ENCODE measurements around the gene LHX3.

Gene LHX3

GRCh38 chr9:136252281-136252680 lies 47.4 kb upstream of the LHX3 start:
- no CpG with 5 or more reads among the region's 29 CpGs for WGBS, 2 donors (ENCODE audit: extremely low coverage in 2 of 2, insufficient read length in 2 of 2, insufficient replicate concordance in 1 of 2)
- Histone ChIP-seq H3K79me1 (ENCODE audit: low read depth, low read length) (no peaks in the 10 kb centered on the region), H3K9ac (ENCODE audit: low read depth, low read length, poor library complexity) (no peak overlapping the region), H3K4me1 (ENCODE audit: control insufficient read depth in 2 of 2, insufficient read depth in 1 of 2, low read depth in 1 of 2, low read length in 2 of 2) (peaks cover 0 to 5% of the 10 kb centered on the region in 2 donors), H3K4me3 (ENCODE audit: low read length in 2 of 2) (no peak overlapping the region), H3K23ac (ENCODE audit: low read depth, low read length, poor library complexity) (no peak overlapping the region), H4K91ac (ENCODE audit: low read depth, low read length, poor library complexity) (no peak overlapping the region), H3K27me3 (ENCODE audit: control insufficient read depth in 3 of 3, insufficient read depth in 3 of 3, low read depth in 1 of 3, low read length in 3 of 3) (peaks cover 0 to 63% (median 0%) of the 10 kb centered on the region in 3 experiments), H3K14ac (ENCODE audit: low read length) (no peak overlapping the region), H2AFZ (ENCODE audit: low read length) (no peak overlapping the region), H2BK12ac (ENCODE audit: low read length) (no peak overlapping the region), H3K9me3 (replicated peaks in 1 of 2; ENCODE audit: control insufficient read depth in 2 of 2, insufficient read depth in 1 of 2, low read depth in 1 of 2, low read length in 2 of 2) (no peaks in the 10 kb centered on the region), H3K4me2 (ENCODE audit: insufficient read depth, low read length, poor library complexity, severe bottlenecking) (no peak overlapping the region), H2BK15ac (ENCODE audit: low read length) (no peak overlapping the region), H2BK5ac (ENCODE audit: low read length) (no peak overlapping the region), H2BK120ac (ENCODE audit: low read depth, low read length) (no peak overlapping the region), H3K27ac (replicated peaks; ENCODE audit: low read length) (no peak overlapping the region), H3K18ac (ENCODE audit: low read length) (no peak overlapping the region), H2AK5ac (ENCODE audit: low read depth, low read length) (peak overlapping the region; percentile 87), H3K4ac (ENCODE audit: low read length) (no peak overlapping the region), H4K8ac (ENCODE audit: low read depth, low read length) (no peak overlapping the region), H3K36me3 (replicated peaks in 1 of 2; ENCODE audit: control insufficient read depth in 2 of 2, insufficient read depth in 2 of 2, low read length in 2 of 2) (no peaks in the 10 kb centered on the region)
- DNase-seq (ENCODE audit: low spot score): no peak

- no peak overlapping the region for H3K27ac ChIP-seq (replicated peaks; ENCODE audit: low read length)
These were observed 46.6 kb upstream of the LHX3 start for GRCh38 chr9:136251264-136252115.

DNA sequence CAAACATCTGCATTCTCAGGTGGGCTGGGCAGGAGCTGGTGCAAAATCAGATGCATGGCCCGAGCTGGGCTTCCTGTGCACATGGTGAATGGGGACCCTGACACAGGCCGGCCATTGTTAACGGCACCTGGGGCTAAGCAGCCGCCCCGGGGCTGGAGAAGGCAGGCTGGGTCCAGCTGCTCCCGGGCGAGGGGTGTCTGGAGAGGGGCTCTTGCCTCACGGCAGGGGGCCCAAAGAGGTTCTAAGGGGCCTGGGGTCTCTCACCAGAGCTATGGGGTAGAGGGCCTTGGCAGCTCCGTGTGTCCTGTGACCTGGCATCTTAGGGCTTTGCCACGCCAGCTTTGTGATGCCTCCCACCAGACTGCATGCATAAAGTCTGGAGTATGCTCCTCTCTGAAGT lies 45.7 kb upstream of the LHX3 start:
- H4K8ac ChIP-seq (ENCODE audit: low read depth, low read length): no peak overlapping the region
- WGBS, 2 donors (ENCODE audit: extremely low coverage in 2 of 2, insufficient read length in 2 of 2, insufficient replicate concordance in 1 of 2): no CpG with 5 or more reads among the region's 10 CpGs
- H3K18ac ChIP-seq (ENCODE audit: low read length): peak overlapping the region; percentile 20
- no peak overlapping the region for H3K27ac ChIP-seq (replicated peaks; ENCODE audit: low read length)
- no peak overlapping the region for H3K14ac ChIP-seq (ENCODE audit: low read length)
- no peak overlapping the region for H2BK12ac ChIP-seq (ENCODE audit: low read length)
- H2AK5ac ChIP-seq (ENCODE audit: low read depth, low read length): no peak overlapping the region
- no peak overlapping the region for H4K91ac ChIP-seq (ENCODE audit: low read depth, low read length, poor library complexity)
- H3K4me1 ChIP-seq (ENCODE audit: control insufficient read depth in 2 of 2, insufficient read depth in 1 of 2, low read depth in 1 of 2, low read length in 2 of 2): peaks cover 0 to 5% of the 10 kb centered on the region in 2 donors
- no peaks in the 10 kb centered on the region for H3K9me3 ChIP-seq (replicated peaks in 1 of 2; ENCODE audit: control insufficient read depth in 2 of 2, insufficient read depth in 1 of 2, low read depth in 1 of 2, low read length in 2 of 2)
- no peak overlapping the region for H3K4me2 ChIP-seq (ENCODE audit: insufficient read depth, low read length, poor library complexity, severe bottlenecking)
- no peaks in the 10 kb centered on the region for H3K79me1 ChIP-seq (ENCODE audit: low read depth, low read length)
- H2BK15ac ChIP-seq (ENCODE audit: low read length): no peak overlapping the region
- no peak overlapping the region for H3K9ac ChIP-seq (ENCODE audit: low read depth, low read length, poor library complexity)
- H2AFZ ChIP-seq (ENCODE audit: low read length): no peak overlapping the region
- DNase-seq (ENCODE audit: low spot score): no peak
- no peaks in the 10 kb centered on the region for H3K36me3 ChIP-seq (replicated peaks in 1 of 2; ENCODE audit: control insufficient read depth in 2 of 2, insufficient read depth in 2 of 2, low read length in 2 of 2)
- no peak overlapping the region for H2BK120ac ChIP-seq (ENCODE audit: low read depth, low read length)
- peaks cover 0 to 67% (median 0%) of the 10 kb centered on the region in 3 experiments for H3K27me3 ChIP-seq (ENCODE audit: control insufficient read depth in 3 of 3, insufficient read depth in 3 of 3, low read depth in 1 of 3, low read length in 3 of 3)
- H3K23ac ChIP-seq (ENCODE audit: low read depth, low read length, poor library complexity): no peak overlapping the region
- no peak overlapping the region for H2BK5ac ChIP-seq (ENCODE audit: low read length)
- H3K4ac ChIP-seq (ENCODE audit: low read length): no peak overlapping the region
- H3K4me3 ChIP-seq (ENCODE audit: low read length in 2 of 2): no peak overlapping the region

More at GRCh38 chr9:136251264-136252115, 46.6 kb upstream of the LHX3 start:
- Histone ChIP-seq H2AFZ (ENCODE audit: low read length) (no peak overlapping the region), H3K4me3 (ENCODE audit: low read length in 2 of 2) (no peak overlapping the region), H3K23ac (ENCODE audit: low read depth, low read length, poor library complexity) (peak overlapping the region; percentile 21), H3K27me3 (ENCODE audit: control insufficient read depth in 3 of 3, insufficient read depth in 3 of 3, low read depth in 1 of 3, low read length in 3 of 3) (peaks cover 0 to 67% (median 0%) of the 10 kb centered on the region in 3 experiments), H2BK15ac (ENCODE audit: low read length) (peak overlapping the region; percentile 63), H3K9me3 (replicated peaks in 1 of 2; ENCODE audit: control insufficient read depth in 2 of 2, insufficient read depth in 1 of 2, low read depth in 1 of 2, low read length in 2 of 2) (no peaks in the 10 kb centered on the region), H4K91ac (ENCODE audit: low read depth, low read length, poor library complexity) (no peak overlapping the region), H3K14ac (ENCODE audit: low read length) (no peak overlapping the region), H3K18ac (ENCODE audit: low read length) (peak overlapping the region; percentile 39), H2AK5ac (ENCODE audit: low read depth, low read length) (peak overlapping the region; percentile 64), H3K79me1 (ENCODE audit: low read depth, low read length) (no peaks in the 10 kb centered on the region), H2BK120ac (ENCODE audit: low read depth, low read length) (no peak overlapping the region), H3K4me1 (ENCODE audit: control insufficient read depth in 2 of 2, insufficient read depth in 1 of 2, low read depth in 1 of 2, low read length in 2 of 2) (peaks cover 0 to 5% of the 10 kb centered on the region in 2 donors), H4K8ac (ENCODE audit: low read depth, low read length) (no peak overlapping the region), H3K4ac (ENCODE audit: low read length) (no peak overlapping the region), H3K4me2 (ENCODE audit: insufficient read depth, low read length, poor library complexity, severe bottlenecking) (no peak overlapping the region), H2BK5ac (ENCODE audit: low read length) (no peak overlapping the region), H2BK12ac (ENCODE audit: low read length) (peak overlapping the region; percentile 48), H3K9ac (ENCODE audit: low read depth, low read length, poor library complexity) (peak overlapping the region; percentile 35), H3K36me3 (replicated peaks in 1 of 2; ENCODE audit: control insufficient read depth in 2 of 2, insufficient read depth in 2 of 2, low read length in 2 of 2) (no peaks in the 10 kb centered on the region)
- no peak for DNase-seq (ENCODE audit: low spot score)
- WGBS, 2 donors (ENCODE audit: extremely low coverage in 2 of 2, insufficient read length in 2 of 2, insufficient replicate concordance in 1 of 2): no CpG with 5 or more reads among the region's 50 CpGs

DNA sequence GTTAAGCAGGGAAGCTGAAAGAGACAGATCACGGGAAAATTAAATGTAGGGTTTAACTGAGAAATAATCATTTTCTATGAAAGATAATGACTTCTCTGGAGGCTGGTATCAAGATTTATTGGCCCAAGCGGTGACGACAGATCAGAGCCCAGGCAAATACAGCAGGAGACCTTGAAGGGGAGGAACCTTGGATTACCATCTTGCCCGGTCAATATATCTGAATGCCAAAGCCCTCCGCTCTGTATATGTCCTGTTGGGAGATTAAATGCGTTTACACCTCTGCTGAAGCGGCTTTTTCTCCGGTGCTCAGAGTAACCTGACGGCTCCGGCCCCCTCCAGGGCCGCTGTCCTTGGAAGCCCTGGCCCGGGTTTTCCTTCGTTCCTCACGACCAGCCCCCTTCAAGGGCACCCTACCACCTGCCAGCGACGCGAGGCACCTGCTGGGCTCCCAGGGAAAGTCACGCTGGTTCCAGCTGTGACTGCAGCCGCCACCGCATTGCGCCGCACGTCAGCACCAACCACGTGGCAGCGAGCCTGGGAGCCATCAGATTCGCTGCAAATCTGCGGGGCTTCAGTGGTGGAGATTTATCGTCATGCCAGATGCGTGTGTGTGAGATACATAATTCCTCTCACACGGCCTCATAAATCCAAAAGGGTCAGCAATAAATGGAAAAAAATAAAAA lies 45.1 kb upstream of the LHX3 start:
- Histone ChIP-seq H3K23ac (ENCODE audit: low read depth, low read length, poor library complexity) (peak overlapping the region; percentile 94), H3K4me1 (ENCODE audit: control insufficient read depth in 2 of 2, insufficient read depth in 1 of 2, low read depth in 1 of 2, low read length in 2 of 2) (peaks cover 0 to 5% of the 10 kb centered on the region in 2 donors), H2BK120ac (ENCODE audit: low read depth, low read length) (no peak overlapping the region), H3K36me3 (replicated peaks in 1 of 2; ENCODE audit: control insufficient read depth in 2 of 2, insufficient read depth in 2 of 2, low read length in 2 of 2) (no peaks in the 10 kb centered on the region), H2BK5ac (ENCODE audit: low read length) (peak overlapping the region; percentile 49), H2AK5ac (ENCODE audit: low read depth, low read length) (peak overlapping the region; percentile 30), H2BK12ac (ENCODE audit: low read length) (no peak overlapping the region), H3K79me1 (ENCODE audit: low read depth, low read length) (no peaks in the 10 kb centered on the region), H3K4ac (ENCODE audit: low read length) (no peak overlapping the region), H3K9ac (ENCODE audit: low read depth, low read length, poor library complexity) (no peak overlapping the region), H3K4me2 (ENCODE audit: insufficient read depth, low read length, poor library complexity, severe bottlenecking) (no peak overlapping the region), H3K9me3 (replicated peaks in 1 of 2; ENCODE audit: control insufficient read depth in 2 of 2, insufficient read depth in 1 of 2, low read depth in 1 of 2, low read length in 2 of 2) (no peaks in the 10 kb centered on the region), H2AFZ (ENCODE audit: low read length) (no peak overlapping the region), H3K18ac (ENCODE audit: low read length) (no peak overlapping the region), H3K4me3 (ENCODE audit: low read length in 2 of 2) (no peak overlapping the region), H3K27me3 (ENCODE audit: control insufficient read depth in 3 of 3, insufficient read depth in 3 of 3, low read depth in 1 of 3, low read length in 3 of 3) (peaks cover 0 to 63% (median 0%) of the 10 kb centered on the region in 3 experiments), H3K14ac (ENCODE audit: low read length) (no peak overlapping the region), H4K8ac (ENCODE audit: low read depth, low read length) (no peak overlapping the region), H2BK15ac (ENCODE audit: low read length) (no peak overlapping the region), H4K91ac (ENCODE audit: low read depth, low read length, poor library complexity) (no peak overlapping the region), H3K27ac (replicated peaks; ENCODE audit: low read length) (no peak overlapping the region)
- WGBS, 2 donors (ENCODE audit: extremely low coverage in 2 of 2, insufficient read length in 2 of 2, insufficient replicate concordance in 1 of 2): no CpG with 5 or more reads among the region's 30 CpGs
- no peak for DNase-seq (ENCODE audit: low spot score)
